ENCODE results near the gene TMSB10.
A peak's percentile ranks its signal among the peaks of the same experiment; 100 is the strongest.

Gene TMSB10

GRCh38 chr2:84880395-84880644, 25.1 kb upstream of the TMSB10 start:
- peak; percentile 32 for DNase-seq (ENCODE audit: low read depth, low spot score)

- DNase-seq (ENCODE audit: low read depth, low spot score) = peak; percentile 51
Measured at GRCh38 chr2:84880645-84881521, 24.6 kb upstream of the TMSB10 start, which contains the start of gene TRABD2A. TRABD2A (minus strand) TSS chr2:84881084; CDS start chr2:84881039, 45 bp downstream.

- DNase-seq (ENCODE audit: low read depth, low spot score) = peak; percentile 93
Measured at GRCh38 chr2:84881581-84882413, 23.7 kb upstream of the TMSB10 start.

DNA sequence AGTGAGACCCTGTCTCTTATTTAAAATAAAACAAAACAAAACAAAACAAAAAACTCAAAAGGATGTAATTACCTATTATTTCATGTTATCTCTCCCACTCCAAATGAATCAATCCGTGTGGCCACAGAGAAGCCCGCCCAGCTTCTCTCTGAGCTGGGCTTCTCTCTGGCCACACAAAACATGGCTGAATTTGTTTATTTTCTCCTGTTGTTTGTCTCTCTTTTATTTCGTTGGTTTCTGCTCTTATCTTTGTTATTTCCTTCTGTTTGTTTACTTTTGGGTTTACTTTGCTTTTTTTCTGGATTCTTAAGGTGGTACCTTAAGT, 23.1 kb upstream of the TMSB10 start:
- no peak for DNase-seq (ENCODE audit: low read depth, low spot score)

DNA sequence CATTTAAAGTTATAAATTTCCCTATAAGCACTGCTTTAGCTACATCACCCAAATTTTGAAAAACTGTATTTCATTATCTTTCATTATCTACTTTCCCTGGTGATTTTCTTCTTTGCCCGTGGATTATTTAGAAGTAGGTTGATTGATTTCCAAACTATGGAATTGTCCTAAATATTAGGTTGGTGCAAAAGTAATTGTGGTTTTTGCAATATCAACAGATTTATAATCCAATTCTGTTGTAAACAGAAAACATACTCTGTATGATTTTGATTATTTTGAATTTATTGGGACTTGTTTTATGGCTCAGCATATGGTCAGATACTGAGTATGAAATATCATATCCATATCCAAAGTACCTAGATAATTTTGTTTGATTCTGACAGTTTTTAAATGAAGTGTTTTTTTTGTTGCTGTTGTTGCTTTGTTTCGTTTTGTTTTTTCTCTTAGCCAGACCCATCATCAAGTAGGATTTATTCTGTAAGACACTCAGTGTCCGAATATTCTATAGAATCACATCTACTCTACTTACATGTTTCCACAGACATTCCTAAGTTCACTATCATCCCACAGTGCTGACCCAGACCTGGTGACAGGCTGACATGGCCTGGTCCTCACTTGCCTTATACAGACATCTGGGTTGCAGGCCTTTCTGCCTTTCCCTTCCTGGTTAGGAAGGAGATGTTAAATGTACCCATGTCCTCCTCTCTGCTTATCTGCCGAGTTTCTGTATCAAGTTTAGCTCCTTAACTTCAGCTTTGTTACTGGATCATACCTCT, 22.5 kb upstream of the TMSB10 start:
- no peak for DNase-seq (ENCODE audit: low read depth, low spot score)

- DNase-seq (ENCODE audit: low read depth, low spot score) = no peak
Measured at GRCh38 chr2:84884449-84884848, 21.0 kb upstream of the TMSB10 start.

DNA sequence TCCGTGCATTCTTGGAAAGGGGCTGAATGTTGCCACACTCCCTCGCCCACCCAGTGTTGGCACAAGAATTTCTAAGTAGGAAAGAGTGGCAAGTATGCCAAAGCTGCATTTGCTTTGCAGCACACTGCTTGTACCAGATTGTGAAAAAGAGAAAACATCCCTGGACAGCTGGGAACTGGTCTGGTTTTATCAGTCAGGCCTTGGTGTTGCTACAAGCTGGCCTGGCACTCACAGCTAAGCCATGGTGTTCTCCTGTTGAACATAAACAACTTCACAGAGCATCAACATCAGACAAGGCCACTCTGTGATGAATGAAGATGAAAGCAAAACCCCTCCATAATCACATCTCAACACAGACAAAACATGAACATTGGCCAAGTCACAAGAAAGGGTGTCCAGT, 20.3 kb upstream of the TMSB10 start:
- DNase-seq (ENCODE audit: low read depth, low spot score) = no peak

DNA sequence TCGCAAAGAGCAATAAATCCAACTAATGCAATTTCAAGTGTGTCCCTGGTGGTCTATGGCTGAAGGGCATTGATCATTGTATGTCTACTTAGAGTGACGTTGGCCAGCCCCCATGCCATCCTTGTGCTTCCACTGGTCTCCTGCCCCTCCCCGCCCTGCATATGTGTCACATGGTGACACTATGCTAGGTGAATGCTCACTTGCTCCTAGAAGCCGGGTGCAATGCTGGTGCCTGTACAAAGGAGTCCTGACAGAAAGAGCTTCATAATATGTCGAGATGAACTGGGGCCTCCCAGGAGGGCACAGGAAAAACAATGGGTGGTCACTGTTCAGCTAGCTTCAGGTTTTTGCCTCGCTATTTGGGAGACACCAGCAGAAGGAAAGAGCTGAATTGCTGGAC, 18.7 kb upstream of the TMSB10 start:
- no peak for DNase-seq (ENCODE audit: low read depth, low spot score)

DNA sequence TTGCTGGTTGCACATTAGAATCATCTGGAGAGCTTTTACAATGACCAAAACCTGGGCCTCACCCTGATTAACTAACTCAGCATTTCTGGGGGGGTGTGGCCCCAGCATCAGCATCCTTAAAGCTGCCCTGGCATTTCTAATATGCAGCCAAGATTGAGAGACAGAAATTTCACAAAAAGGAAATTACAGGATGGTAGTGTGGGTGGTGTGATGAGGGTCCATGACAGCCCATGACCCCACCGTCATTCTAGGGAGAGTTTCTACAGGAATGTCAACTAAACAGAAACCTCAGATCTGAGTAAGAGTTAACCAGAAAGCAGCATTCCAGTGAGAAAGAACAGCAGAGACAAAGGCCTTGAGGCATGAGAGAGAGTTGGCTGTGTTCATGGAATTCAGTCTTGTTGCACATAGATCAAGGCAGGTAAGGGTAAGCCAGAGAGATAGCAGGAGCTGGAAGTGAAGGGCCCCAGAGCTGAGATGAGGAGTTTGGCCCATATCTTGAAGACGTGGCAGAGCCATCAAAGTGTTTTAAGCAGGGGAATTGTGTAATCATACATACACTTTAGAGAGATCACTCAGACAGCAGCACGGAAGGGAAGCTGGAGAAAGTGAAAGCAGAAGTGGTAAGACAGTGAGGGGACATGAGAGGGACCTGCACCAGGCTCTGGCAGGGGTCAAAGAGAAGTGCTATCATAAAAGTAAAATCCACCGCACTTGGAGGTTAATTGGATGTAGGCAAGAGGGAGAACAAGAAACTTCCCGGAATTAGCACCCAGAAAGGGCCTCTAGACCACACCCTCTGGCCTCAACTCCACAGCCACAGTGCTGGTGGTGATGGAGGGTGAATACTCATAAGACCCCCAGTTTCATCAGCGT, 16.8 kb upstream of the TMSB10 start:
- DNase-seq (ENCODE audit: low read depth, low spot score) = peak; percentile 73

DNA sequence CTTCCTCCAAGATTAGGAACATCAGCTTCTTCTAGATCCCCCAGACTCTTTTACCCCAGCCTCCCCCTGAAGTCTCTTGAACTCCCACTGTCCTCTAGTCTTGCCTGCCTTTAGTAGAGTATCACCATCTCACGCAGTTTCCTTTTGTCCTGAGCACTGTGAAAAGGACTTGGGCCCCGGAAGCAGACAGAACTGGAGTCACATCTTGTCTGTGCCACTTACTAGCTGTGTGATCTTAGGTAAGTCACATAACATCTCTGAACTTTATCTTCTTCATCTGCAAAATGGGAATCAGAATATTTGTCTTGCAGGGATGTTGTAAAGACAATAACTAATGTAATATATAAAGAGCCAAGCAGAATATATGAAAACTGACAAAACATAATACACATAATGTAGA, 16.1 kb upstream of the TMSB10 start:
- no peak for DNase-seq (ENCODE audit: low read depth, low spot score)

DNA sequence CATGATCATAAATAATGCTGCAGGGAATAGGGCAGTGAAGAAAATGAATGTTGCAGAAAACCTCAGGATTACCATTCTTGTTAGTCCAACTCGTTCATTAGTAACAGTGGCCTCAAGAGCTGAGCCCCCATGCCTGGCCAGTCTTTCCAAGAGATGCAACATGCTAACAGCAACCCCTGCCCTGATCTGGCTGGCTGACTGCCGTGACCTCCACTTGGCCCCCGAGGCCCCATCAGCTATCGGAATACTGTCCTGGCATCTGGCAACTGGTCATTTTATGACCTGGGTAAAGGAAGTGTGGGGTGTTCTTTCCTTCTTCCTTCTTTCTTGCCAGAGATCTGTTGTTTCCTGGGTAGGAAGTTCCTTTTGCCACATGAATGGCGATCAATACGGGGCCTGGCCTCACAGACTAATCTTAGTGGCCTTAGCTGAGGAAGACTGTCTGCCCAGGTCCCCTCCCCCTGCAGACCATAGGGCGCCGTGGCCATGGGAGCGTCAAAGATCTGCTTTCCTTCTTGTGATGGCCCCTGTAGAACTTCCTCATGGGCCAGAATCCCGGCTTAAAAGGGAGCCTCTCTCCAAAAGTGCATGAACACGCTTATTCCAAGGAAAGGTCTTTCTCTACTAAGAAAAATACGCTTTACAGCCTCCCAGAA, 14.0 kb upstream of the TMSB10 start:
- DNase-seq (ENCODE audit: low read depth, low spot score) = no peak

GRCh38 chr2:84894131-84894586, 11.3 kb upstream of the TMSB10 start:
- peak; percentile 94 for DNase-seq (ENCODE audit: low read depth, low spot score)

GRCh38 chr2:84894758-84895520, 10.5 kb upstream of the TMSB10 start:
- peak; percentile 71 for DNase-seq (ENCODE audit: low read depth, low spot score)

- DNase-seq (ENCODE audit: low read depth, low spot score) = no peak
Measured at GRCh38 chr2:84896567-84896966, 8.9 kb upstream of the TMSB10 start.

DNA sequence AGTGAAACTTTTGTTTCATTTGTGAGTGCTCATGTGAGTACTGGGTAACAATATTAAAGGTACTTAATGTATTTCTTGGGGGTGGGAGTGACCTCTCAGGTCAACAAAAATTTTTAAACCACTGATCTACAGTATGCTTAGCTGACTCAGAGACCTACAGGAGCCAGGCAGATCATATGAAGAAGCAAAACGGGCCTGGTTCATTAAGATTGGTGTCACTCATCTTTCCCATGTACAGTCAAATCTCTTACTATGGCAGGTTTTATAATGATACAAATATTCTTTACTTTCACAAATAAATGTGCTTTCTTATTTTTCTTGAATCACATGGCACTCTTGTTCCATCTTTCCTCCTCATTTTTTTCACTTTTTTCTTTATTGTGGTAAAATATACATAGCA, 7.7 kb upstream of the TMSB10 start:
- DNase-seq (ENCODE audit: low read depth, low spot score) = no peak

GRCh38 chr2:84899304-84900204, 5.9 kb upstream of the TMSB10 start:
- no peak for DNase-seq (ENCODE audit: low read depth, low spot score)

- no peak for DNase-seq (ENCODE audit: low read depth, low spot score)
Measured at GRCh38 chr2:84900971-84901370, 4.5 kb upstream of the TMSB10 start.

- no peak for DNase-seq (ENCODE audit: low read depth, low spot score)
Measured at GRCh38 chr2:84901593-84902120, 3.8 kb upstream of the TMSB10 start.

DNA sequence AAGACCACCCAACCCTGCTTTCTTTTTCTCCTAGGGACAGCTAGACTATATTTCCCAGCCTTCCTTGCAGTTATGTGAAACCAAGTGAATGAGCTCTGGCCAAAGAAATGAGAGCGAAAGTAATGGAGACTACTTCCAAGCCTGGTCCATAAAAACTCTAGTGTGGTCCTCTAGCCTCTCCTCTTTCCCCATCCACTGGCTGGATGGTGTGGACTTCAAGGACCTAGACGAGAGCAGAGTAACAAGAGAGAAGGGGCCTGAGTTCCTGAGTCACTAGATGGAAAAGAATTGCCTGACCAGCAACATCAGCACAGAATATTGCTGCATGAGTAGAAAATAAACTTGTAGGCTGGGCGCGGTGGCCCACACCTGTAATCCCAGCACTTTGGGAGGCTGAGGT, 2.9 kb upstream of the TMSB10 start:
- DNase-seq (ENCODE audit: low read depth, low spot score) = no peak
